ENCODE results near the gene ZNF692.
A peak's percentile ranks its signal among the peaks of the same experiment; 100 is the strongest.
"Not testable (repeated sequence)": the region's sequence is repeated elsewhere in the genome, so short reads cannot be mapped to it uniquely, and the experiment has no call there.

Gene ZNF692

DNA sequence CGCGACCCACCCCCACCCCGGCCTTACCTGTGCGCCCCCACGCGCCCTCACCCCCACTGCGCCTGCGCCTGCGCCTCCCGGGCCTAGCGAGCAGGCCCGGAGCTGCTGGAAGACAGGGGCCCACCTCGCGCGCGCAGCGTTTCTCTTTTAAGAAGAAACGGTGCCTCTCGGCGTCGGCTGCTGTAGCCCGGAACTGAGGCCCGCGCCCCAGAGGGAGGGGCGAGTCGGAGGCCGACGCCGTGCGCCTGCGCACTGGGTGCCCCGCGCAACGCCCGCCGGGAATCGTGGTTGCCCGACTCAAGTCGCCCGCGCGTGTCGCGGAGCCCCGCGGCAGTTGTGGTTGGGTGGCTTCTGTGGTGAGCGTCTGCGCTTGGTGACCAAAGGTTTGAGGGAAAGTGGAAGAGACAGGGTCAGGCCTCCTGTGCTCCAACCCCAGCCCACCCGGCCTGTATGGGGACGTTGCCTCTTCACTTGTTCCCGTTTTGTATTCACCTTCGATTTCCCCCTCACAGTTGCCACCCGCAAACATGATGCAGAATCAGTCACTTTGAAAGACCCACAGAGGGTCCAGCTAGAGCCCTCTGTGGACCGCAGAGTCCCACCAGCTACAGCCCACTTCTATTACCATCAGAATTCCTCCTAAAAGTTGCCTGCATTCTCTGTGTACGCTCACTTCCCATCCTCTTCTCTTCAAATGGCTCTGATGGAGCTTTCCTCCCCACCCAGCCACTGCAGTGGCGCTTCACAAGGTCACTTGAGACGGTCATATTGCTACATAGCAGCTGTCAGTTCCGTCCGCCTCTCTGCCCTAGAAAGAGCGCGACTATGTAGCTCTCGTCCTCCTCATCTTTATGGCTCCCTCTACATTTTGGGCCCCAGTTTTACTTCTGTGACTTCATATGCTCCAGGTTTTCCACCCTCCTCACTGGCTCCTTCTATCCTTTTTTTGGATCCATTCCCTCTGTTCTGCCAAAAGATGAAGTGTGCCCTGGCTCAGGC is at the start of gene ZNF692:
Gene ZNF692 (minus strand): TSS at position 195 of the 999 bp plus-strand sequence. CDS start 776 bp downstream, outside the sequence.
- peak; percentile 96 to 98 for DNase-seq

DNA sequence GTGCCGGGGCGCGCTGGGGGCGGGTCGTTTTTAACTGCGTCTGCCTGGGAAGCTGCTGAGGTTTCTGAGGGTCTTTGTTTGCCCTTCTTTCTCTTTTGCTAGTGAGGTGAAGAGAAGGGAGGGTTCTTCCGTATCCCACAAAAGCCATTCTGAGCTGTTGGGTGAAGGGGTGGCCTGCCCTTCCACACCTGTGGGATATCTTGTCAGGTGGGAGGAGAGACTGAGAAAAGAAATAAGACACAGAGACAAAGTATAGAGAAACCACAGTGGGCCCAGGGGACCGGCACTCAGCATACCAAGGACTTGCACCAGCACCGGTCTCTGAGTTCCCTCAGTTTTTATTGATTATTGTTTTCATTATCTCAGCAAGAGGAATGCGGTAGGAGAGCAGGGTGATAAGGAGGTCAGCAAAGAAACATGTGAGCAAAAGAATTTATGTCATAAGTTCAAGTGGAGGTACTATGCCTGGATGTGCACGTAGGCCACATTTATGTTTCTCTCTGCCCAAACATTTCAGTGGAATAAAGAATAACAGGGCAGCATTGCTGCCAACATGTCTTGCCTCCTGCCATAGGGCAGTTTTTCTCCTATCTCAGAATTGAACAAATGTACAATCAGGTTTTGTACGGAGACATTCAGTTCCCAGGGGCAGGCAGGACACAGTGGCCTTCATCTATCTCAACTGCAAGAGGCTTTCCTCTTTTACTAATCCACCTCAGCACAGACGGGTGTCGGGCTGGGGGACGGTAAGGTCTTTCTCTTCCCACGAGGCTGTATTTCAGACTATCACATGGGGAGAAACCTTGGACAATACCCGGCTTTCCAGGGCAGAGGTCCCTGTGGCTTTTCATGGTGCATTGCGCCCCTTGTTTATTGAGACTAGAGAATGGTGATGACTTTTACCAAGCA is 48.1 kb upstream of the ZNF692 start:
- no peak for DNase-seq

DNA sequence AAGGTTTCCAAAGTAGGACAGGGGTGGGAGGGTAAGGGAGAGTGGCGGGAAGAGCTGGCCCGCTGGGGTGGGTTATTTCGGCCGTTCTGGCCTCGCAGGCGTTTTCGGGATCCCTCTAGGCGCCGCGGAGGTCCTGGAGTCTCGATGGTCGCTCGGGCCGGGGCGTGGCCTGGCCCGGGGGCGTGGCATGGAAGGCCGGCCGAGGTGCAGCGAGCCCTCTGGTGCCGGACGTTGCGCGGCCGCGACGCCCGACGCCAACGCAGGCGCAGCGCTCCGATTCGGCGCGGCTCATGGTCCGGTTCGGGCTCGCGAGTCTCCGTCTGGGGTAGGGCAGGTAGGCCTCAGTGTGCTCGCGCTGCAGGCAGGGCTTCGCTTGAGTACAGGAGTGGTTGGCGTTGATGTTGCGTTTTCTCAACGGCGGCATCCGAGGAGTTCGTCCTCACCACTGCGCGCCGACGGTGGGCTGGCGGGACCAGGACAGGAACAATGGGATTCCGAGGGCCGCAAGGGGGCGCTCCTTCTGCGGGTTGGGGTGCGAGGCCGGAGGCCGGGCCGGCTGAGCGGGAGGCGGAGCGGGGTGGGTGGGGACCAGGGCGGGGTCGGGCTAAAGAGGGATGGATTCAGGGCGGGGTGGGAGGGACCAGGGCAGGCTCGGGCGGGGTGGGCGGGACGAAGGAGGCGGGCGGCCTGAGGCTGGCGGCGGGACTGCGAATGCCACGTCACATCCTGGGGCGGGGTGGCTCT is 47.3 kb upstream of the ZNF692 start, which contains the start of gene PGBD2:
Gene PGBD2 (plus strand): TSS at position 227 of the 744 bp plus-strand sequence. CDS start 7,628 bp downstream, outside the sequence.
- DNase-seq = peak; percentile 94 to 95

- DNase-seq = no peak
Measured at GRCh38 chr1:248905662-248906008, 46.8 kb upstream of the ZNF692 start.

- DNase-seq = no peak
Measured at GRCh38 chr1:248904437-248905216, 45.7 kb upstream of the ZNF692 start.

DNA sequence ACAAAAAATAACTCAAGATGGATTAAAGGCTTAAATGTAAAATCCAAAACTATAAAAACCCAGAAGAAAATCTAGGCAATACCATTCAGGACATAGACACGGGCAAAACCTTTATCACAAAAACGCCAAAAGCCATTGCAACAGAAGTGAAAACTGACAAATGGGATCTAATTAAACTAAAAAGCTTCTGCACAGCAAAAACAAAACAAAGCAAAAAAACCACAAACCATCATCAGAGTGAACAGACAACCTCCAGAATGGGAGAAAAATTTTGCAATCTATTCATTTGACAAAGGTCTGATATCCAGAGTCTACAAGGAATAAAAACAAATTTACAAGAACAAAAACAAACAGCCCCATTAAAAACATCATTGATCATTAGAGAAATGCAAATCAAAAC is 42.7 kb upstream of the ZNF692 start:
- no peak for DNase-seq

GRCh38 chr1:248900637-248901036 is 41.8 kb upstream of the ZNF692 start:
- DNase-seq = no peak

DNA sequence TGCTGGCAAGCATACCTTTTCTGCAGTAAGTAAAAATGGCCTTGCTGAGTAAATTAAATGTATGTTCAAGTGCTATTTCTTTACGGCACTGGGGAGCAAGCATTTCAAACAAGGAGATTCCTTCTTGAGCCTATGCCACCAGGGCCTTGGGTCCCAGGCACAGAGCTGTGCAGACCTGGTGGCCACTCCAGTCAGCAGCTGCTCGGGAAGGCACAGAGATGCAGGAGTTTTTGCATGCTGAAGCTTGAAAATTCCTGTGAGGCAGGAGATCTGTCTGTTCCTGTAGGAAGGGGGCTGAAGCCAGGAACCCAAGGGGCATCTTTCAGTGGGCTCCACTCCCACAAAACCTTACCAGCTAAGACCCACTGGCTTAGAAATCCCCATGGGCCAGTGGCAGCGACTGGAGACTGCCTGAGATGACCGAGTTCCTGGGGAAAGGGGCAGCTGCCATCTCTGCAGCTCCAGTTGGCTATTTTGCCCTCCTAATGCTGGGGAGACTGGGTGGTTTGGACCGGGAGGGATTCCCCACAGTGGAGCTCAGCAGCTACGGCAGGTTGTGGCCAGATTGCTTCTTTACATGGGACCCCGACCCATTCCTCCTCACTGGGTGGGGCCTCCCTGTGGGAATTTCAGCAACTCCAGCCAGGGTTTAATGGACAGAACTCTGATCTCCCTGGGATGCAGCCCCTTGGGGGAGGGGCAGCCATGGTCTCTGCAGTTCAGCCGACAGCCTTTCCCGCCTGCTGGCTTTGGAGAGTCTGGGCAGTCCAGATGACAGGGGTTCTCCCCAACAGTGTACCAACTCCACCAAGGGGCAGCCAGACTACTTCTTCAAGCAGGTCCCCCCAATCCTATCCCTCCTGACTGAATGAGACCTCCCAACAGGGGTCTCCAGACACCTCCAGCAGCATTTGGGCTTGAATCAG is 38.8 kb upstream of the ZNF692 start:
- no peak for DNase-seq

DNA sequence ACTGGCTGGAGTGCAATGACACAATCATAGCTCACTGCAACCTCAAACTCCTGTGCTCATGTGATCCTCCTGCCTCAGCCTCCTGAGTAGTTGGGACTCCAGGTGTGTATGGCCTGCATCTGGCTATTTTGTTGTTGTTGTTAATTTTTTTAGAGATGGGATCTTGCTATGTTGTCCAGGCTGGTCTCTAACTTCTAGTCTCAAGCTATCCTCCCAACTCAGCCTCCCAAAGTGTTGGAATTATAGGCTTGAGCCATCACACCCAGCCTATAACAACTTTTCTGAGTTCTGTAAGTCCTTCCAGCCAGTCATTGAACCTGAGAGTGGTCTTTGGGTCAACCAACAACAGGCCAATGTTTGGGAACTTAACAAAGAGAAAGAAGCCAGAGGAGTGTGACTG is 36.0 kb upstream of the ZNF692 start:
- no peak for DNase-seq

DNA sequence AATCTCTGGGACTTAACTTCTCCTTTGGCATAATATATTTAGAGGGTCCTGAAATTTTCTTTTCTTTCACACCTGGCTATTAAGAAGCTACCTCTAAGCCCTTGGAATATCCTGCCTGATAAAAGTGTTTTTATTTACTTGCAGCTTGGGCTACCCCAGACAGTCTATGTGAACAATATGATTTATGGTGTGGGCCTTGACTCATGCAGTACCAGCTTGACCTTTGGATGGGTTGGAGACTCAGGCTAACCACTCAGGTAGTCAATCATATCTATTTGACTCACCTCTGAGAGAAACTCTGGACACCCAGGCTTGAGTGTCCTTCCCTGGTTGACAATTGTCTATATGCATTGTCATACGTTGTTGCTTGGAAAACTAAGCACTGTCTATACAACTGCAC is 33.7 kb upstream of the ZNF692 start:
- no peak for DNase-seq

- no peak for DNase-seq
Measured at GRCh38 chr1:248891758-248892157, 32.9 kb upstream of the ZNF692 start.

DNA sequence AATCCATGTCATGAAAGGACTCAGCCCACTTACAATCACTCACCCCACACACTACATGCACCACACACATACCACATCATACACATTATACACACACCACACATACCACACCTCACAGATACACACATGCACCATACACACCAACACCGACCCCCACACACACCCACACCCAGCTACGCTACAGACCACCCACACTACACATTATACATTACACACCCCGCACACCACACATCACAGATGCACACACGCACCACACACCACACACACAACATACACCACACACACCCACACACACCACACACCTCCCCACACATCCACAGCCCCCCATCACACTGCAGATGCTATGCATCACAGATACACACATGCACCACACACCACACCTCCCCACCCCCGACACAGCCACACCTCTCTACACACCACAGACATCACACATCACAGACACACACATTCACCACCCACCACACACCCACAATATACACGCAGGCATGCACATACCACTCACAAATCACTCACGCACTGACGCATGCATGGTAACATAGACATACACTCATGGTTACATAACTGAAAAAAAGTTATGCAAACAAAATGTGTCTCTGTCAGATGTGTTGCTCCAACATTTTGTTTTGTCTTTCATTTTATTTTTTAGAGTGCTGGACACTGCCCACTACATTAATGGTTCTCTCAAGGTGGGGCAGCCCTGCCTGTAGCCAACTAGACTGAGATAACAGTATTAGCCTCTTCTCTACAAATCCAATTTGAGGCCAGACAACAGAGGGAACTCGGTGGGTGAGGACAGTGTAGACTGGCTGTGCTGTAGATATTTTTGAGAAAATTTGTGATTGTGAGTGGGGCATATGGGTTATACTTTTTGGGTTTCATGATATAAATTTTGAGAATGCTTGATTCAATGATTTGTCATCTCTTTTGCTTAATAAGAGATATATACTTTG is 31.9 kb upstream of the ZNF692 start:
- DNase-seq = no peak

DNA sequence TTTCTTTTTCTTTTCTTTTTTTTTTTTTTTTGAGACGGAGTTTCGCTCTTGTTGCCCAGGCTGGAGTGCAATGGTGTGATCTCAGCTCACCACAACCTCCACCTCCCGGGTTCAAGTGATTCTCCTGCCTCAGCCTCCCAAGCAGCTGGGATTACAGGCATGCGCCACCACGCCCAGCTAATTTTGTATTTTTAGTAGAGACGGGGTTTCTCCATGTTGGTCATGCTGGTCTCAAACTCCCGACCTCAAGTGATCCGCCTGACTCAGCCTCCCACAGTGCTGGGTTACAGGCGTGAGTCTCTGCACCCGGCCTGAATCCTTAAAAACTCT is 31.0 kb upstream of the ZNF692 start:
- not testable (repeated sequence) for DNase-seq

DNA sequence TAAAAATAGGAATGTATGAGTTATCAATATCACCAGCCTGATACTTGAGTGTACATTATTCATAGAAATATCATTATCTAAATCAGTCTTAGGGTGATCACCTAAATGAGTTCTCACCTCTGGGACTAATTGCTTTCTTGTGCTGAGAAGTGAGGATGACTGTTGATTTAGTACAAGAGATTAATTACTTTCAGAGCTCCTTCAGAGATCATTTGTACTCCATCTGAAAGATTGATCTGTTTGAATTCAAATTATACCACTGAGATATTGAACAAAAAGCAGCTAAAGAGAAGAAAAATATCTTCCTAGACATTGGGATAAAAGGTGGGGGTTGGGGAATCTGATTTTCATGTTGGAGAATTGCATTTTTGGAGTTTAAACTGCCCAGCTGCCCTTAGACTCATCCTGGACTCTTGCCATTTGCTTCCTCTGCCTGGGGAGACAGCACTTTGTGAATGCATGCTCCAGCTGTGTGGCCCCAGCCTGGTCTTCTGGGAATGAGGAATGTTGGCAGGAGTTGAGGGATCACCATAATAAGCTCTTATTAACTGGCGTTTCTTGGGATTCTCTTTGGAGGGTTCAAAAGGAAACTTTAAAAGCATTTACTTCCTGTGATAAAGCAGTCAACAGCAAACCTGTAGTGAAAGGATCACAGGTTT is 27.5 kb upstream of the ZNF692 start:
- no peak for DNase-seq

GRCh38 chr1:248885646-248886045 is 26.8 kb upstream of the ZNF692 start:
- no peak for DNase-seq

DNA sequence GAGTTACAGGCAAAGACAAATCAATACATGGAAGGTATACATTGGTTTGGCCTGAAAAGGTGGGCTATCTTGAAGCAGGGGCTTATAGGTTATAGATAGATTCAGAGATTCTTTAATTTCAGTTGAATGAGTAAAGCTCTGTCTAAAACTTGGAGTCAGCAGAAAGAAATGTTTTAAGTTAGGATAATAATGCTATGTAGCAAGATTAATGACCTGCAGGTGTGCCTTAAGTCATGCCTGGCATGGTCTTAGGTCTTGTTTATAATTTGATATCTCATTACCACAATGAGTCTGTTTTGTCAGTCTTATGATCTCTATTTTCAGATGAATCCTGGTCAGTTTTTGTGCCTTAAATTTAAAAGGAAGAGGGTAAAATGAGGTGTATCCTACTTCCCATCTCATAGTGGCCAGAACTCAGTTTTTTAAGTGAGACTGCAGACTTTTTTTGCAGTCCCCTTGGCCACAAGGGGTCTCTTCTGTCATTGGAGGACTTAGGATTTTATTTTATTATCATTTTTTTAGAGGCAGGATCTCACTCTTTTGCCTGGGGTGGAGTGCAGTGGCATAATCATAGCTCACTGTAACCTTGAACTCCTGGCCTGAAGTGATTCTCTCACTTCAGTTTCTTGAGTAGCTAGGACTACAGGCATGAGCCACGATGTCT is 25.9 kb upstream of the ZNF692 start:
- DNase-seq = no peak

- DNase-seq = not testable (repeated sequence)
Measured at GRCh38 chr1:248882427-248882826, 23.5 kb upstream of the ZNF692 start.

- DNase-seq = no peak
Measured at GRCh38 chr1:248881261-248881660, 22.4 kb upstream of the ZNF692 start.

All from activated CD4-positive, alpha-beta T cell treated with anti-CD3 and anti-CD28 coated beads, Interleukin-2, amount 50 U/mL, for 4 hours (primary cell).